C4-2B (cell line): ENCODE results near the gene BUD31.
"Not testable (repeated sequence)": the region's sequence is repeated elsewhere in the genome, so short reads cannot be mapped to it uniquely, and the experiment has no call there.

Experiments used
- H3K27ac ChIP-seq: fragments of 450-650 bp; 2 replicates; pipeline ENCODE4 v1.5.1; 2017
- ZFX ChIP-seq: fragments of 450-650 bp; IDR thresholded peaks from 2 replicates; pipeline ENCODE4 v1.6.1; 2017
- TF ChIP-seq, protein P1 (sequence below): fragments of 450-650 bp; conservative IDR thresholded peaks from 2 replicates; pipeline ENCODE4 v1.5.1; 2017; ENCODE audit warnings: mild to moderate bottlenecking

The BUD31 gene

GRCh38 chr7:99375070-99375807 is 33.5 kb upstream of the BUD31 start:
- peak overlapping the region; percentile 79 for H3K27ac ChIP-seq
- TF ChIP-seq, protein P1, sequence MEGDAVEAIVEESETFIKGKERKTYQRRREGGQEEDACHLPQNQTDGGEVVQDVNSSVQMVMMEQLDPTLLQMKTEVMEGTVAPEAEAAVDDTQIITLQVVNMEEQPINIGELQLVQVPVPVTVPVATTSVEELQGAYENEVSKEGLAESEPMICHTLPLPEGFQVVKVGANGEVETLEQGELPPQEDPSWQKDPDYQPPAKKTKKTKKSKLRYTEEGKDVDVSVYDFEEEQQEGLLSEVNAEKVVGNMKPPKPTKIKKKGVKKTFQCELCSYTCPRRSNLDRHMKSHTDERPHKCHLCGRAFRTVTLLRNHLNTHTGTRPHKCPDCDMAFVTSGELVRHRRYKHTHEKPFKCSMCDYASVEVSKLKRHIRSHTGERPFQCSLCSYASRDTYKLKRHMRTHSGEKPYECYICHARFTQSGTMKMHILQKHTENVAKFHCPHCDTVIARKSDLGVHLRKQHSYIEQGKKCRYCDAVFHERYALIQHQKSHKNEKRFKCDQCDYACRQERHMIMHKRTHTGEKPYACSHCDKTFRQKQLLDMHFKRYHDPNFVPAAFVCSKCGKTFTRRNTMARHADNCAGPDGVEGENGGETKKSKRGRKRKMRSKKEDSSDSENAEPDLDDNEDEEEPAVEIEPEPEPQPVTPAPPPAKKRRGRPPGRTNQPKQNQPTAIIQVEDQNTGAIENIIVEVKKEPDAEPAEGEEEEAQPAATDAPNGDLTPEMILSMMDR = no peak
- TF ChIP-seq ZFX = 0 out of 2 replicates have a peak, but pooled peaks have one; percentile 13

DNA sequence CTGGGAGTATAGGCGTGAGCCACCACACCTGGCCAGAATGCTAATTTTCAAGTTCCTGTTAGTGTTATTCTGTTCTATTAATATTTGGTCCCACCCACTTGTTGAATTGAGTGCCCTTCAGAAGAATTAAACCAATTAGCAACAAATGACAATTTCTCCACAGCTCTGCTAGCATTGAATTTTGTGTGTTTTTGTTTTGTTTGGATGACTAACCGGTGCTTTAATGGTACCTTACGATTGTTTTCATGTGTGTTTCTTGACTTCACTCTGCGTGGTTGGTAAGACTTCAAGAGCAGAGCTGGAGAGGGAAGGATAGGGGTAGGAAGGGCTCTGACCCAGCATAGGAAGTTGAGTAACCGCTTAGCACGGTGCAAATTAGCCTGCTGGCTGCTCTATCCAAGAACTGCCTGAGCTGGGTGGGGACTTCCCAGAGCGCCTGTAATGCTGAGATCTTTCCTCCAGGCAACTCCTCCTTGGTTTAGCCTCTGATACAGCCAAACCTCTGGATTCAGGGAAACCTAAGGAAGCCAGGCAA is 29.7 kb upstream of the BUD31 start:
- TF ChIP-seq, protein P1 = no peak
- TF ChIP-seq ZFX = no peak
- no peak overlapping the region for H3K27ac ChIP-seq

- H3K27ac ChIP-seq = not testable (repeated sequence)
These were observed 29.1 kb upstream of the BUD31 start for GRCh38 chr7:99379693-99380031.

GRCh38 chr7:99380032-99380822 is 28.5 kb upstream of the BUD31 start:
- TF ChIP-seq, protein P1 = no peak
- no peak for TF ChIP-seq ZFX
- no peak overlapping the region for H3K27ac ChIP-seq

GRCh38 chr7:99380823-99381663 is 27.7 kb upstream of the BUD31 start:
- TF ChIP-seq, protein P1 = no peak
- TF ChIP-seq ZFX = no peak
- no peak overlapping the region for H3K27ac ChIP-seq

- H3K27ac ChIP-seq = no peak overlapping the region
- TF ChIP-seq ZFX = no peak
- TF ChIP-seq, protein P1 = no peak
These were observed 27.1 kb upstream of the BUD31 start for GRCh38 chr7:99381664-99382075.

GRCh38 chr7:99383203-99383602 is 25.6 kb upstream of the BUD31 start:
- H3K27ac ChIP-seq = no peak overlapping the region
- TF ChIP-seq, protein P1 = no peak
- TF ChIP-seq ZFX = no peak
